HepG2 (cell line): ENCODE results near the gene DNASE1L2. TPM values are rescaled to one million over a fixed set of nuclear protein-coding genes. Genes with fewer than 3 reads are reported as not detected.

ENCODE experiments used
- HDAC1 ChIP-seq: sonication (generic); formaldehyde crosslinking; IDR thresholded peaks from 2 replicates; pipeline ENCODE4 v1.5.1; 2020; ENCODE audit warnings: mild to moderate bottlenecking, missing genetic modification reagents
- LBX2 ChIP-seq: sonication (generic); formaldehyde crosslinking; IDR thresholded peaks from 2 replicates; pipeline ENCODE4 v1.5.0; 2020; ENCODE audit warnings: missing genetic modification reagents, mild to moderate bottlenecking, borderline replicate concordance
- MIER2 ChIP-seq: IDR thresholded peaks from 2 replicates; pipeline ENCODE4 v1.6.1; 2016; ENCODE audit warnings: missing biosample characterization, missing genetic modification reagents
- MIER3 ChIP-seq: IDR thresholded peaks from 2 replicates; pipeline ENCODE4 v1.6.1; 2016; ENCODE audit warnings: missing compliant biosample characterization, borderline replicate concordance
- NR2C2 ChIP-seq: sonication (generic); formaldehyde crosslinking; IDR thresholded peaks from 2 replicates; pipeline ENCODE4 v1.4.0; 2020; ENCODE audit warnings: missing genetic modification reagents, mild to moderate bottlenecking, moderate library complexity, borderline replicate concordance
- TCF7L2 ChIP-seq: IDR thresholded peaks from 2 replicates; pipeline ENCODE4 v1.6.1; 2011; ENCODE audit warnings: mild to moderate bottlenecking, low read depth, low read length, moderate library complexity
- ZMYM2 ChIP-seq: sonication (generic); formaldehyde crosslinking; IDR thresholded peaks from 2 replicates; pipeline ENCODE4 v1.8.0; 2022; ENCODE audit warnings: mild to moderate bottlenecking, missing genetic modification reagents
- ZNF574 ChIP-seq: sonication (generic); formaldehyde crosslinking; IDR thresholded peaks from 2 replicates; pipeline ENCODE4 v1.4.0; 2020; ENCODE audit warnings: missing genetic modification reagents
- polyA plus RNA-seq, 8 experiments: library from polyadenylated mRNA; depleted of rRNA in 3 of 8; stranded (reverse) in 7 of 8; unstranded in 1 of 8; fragments of >200 nt; fragmentation: Illumina TruSeq in 4 of 8; extraction: Trizol in 4 of 8; gene quantifications; 2 replicates each; pipeline versions ENCODE4 v1.2.1 to v1.2.3, GENCODE V29; 2011 to 2016; ENCODE audit warnings: low read depth in 4 of 8, missing spikeins in 1 of 8, mixed read lengths in 1 of 8; ENCODE audit not compliant: insufficient read depth in 1 of 8
- total RNA-seq, 5 experiments: library from RNA; depleted of rRNA; stranded (reverse); fragments of >200 nt; fragmentation: Illumina TruSeq; extraction: Trizol; gene quantifications; 2 replicates each; pipeline ENCODE4 v1.2.3, GENCODE V29; 2016; ENCODE audit warnings: low read depth in 1 of 5
- TF ChIP-seq, protein P1 (sequence below): sonication (generic); formaldehyde crosslinking; IDR thresholded peaks from 2 replicates; pipeline ENCODE4 v1.4.0; 2020; ENCODE audit warnings: mild to moderate bottlenecking, missing genetic modification reagents
- TF ChIP-seq, protein P2 (sequence below): sonication (generic); formaldehyde crosslinking; conservative IDR thresholded peaks from 2 replicates; pipeline ENCODE4 v1.5.0; 2020; ENCODE audit warnings: missing genetic modification reagents
- TF ChIP-seq, protein P3 (sequence below): sonication (generic); formaldehyde crosslinking; IDR thresholded peaks from 2 replicates; pipeline ENCODE4; 2020; ENCODE audit warnings: missing genetic modification reagents, mild to moderate bottlenecking, borderline replicate concordance
- TF ChIP-seq, protein P4 (sequence below): sonication (generic); formaldehyde crosslinking; IDR thresholded peaks from 2 replicates; pipeline ENCODE4 v1.8.0; 2022; ENCODE audit warnings: missing genetic modification reagents, mild to moderate bottlenecking, borderline replicate concordance
- TF ChIP-seq, protein P5 (sequence below): sonication (generic); formaldehyde crosslinking; IDR thresholded peaks from 2 replicates; pipeline ENCODE4 v1.4.0; 2020; ENCODE audit warnings: missing genetic modification reagents, mild to moderate bottlenecking, borderline replicate concordance

DNASE1L2 gene
- total and polyA plus RNA-seq, 2 of the 13 experiments (the other 11 are each of a cell fraction or from before 2014, with no cell fraction given) = 0.44 to 0.50 TPM

DNA sequence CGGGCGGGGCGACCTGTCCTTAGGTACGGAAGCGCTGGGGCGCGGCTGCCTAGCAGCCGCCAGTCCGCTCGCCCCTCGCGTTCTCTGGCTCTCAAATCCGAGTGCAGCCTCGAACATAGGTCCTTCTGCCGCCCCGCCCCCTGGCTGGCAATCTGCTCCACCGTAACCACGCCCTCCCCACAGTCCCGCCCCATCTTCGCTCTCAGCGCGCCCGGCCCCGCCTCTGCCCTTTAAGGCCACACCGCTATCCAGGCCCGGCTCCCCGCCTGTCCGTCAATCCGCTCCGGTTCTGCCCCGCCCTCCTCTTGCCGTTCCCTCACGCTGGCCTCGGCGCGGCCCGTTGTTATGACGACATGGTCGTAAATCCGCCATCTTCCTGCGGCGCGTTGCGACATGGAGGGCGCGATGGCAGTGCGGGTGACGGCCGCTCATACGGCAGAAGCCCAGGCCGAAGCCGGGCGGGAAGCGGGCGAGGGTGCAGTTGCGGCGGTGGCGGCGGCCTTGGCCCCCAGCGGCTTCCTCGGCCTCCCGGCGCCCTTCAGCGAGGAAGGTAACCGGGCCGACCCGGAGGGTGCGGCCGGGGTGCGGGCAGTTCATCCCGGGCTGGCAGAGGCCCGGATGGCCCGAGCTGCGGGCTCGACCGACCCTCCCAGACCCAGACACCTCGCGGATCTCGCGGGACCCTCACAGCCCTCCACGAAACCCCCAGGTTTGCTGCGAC is 12.9 kb upstream of the DNASE1L2 start, which contains the start of gene E4F1 (continued):
- TF ChIP-seq, protein P1, sequence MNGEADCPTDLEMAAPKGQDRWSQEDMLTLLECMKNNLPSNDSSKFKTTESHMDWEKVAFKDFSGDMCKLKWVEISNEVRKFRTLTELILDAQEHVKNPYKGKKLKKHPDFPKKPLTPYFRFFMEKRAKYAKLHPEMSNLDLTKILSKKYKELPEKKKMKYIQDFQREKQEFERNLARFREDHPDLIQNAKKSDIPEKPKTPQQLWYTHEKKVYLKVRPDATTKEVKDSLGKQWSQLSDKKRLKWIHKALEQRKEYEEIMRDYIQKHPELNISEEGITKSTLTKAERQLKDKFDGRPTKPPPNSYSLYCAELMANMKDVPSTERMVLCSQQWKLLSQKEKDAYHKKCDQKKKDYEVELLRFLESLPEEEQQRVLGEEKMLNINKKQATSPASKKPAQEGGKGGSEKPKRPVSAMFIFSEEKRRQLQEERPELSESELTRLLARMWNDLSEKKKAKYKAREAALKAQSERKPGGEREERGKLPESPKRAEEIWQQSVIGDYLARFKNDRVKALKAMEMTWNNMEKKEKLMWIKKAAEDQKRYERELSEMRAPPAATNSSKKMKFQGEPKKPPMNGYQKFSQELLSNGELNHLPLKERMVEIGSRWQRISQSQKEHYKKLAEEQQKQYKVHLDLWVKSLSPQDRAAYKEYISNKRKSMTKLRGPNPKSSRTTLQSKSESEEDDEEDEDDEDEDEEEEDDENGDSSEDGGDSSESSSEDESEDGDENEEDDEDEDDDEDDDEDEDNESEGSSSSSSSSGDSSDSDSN (CRISPR knock-in tag) = peak; percentile 86
- no peak for TF ChIP-seq MIER2
- TF ChIP-seq, protein P2, sequence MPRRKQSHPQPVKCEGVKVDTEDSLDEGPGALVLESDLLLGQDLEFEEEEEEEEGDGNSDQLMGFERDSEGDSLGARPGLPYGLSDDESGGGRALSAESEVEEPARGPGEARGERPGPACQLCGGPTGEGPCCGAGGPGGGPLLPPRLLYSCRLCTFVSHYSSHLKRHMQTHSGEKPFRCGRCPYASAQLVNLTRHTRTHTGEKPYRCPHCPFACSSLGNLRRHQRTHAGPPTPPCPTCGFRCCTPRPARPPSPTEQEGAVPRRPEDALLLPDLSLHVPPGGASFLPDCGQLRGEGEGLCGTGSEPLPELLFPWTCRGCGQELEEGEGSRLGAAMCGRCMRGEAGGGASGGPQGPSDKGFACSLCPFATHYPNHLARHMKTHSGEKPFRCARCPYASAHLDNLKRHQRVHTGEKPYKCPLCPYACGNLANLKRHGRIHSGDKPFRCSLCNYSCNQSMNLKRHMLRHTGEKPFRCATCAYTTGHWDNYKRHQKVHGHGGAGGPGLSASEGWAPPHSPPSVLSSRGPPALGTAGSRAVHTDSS (CRISPR knock-in tag) = 0 out of 2 replicates have a peak, but pooled peaks have one; percentile 77
- TF ChIP-seq LBX2 = no peak
- peak; percentile 95 for TF ChIP-seq HDAC1
- TF ChIP-seq, protein P3, sequence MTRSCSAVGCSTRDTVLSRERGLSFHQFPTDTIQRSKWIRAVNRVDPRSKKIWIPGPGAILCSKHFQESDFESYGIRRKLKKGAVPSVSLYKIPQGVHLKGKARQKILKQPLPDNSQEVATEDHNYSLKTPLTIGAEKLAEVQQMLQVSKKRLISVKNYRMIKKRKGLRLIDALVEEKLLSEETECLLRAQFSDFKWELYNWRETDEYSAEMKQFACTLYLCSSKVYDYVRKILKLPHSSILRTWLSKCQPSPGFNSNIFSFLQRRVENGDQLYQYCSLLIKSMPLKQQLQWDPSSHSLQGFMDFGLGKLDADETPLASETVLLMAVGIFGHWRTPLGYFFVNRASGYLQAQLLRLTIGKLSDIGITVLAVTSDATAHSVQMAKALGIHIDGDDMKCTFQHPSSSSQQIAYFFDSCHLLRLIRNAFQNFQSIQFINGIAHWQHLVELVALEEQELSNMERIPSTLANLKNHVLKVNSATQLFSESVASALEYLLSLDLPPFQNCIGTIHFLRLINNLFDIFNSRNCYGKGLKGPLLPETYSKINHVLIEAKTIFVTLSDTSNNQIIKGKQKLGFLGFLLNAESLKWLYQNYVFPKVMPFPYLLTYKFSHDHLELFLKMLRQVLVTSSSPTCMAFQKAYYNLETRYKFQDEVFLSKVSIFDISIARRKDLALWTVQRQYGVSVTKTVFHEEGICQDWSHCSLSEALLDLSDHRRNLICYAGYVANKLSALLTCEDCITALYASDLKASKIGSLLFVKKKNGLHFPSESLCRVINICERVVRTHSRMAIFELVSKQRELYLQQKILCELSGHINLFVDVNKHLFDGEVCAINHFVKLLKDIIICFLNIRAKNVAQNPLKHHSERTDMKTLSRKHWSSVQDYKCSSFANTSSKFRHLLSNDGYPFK = peak; percentile 44; the same call in 1 of the 2 replicates
- TF ChIP-seq, protein P4, sequence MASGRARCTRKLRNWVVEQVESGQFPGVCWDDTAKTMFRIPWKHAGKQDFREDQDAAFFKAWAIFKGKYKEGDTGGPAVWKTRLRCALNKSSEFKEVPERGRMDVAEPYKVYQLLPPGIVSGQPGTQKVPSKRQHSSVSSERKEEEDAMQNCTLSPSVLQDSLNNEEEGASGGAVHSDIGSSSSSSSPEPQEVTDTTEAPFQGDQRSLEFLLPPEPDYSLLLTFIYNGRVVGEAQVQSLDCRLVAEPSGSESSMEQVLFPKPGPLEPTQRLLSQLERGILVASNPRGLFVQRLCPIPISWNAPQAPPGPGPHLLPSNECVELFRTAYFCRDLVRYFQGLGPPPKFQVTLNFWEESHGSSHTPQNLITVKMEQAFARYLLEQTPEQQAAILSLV = no peak; the same call in 1 of the 2 replicates
- TF ChIP-seq, protein P5, sequence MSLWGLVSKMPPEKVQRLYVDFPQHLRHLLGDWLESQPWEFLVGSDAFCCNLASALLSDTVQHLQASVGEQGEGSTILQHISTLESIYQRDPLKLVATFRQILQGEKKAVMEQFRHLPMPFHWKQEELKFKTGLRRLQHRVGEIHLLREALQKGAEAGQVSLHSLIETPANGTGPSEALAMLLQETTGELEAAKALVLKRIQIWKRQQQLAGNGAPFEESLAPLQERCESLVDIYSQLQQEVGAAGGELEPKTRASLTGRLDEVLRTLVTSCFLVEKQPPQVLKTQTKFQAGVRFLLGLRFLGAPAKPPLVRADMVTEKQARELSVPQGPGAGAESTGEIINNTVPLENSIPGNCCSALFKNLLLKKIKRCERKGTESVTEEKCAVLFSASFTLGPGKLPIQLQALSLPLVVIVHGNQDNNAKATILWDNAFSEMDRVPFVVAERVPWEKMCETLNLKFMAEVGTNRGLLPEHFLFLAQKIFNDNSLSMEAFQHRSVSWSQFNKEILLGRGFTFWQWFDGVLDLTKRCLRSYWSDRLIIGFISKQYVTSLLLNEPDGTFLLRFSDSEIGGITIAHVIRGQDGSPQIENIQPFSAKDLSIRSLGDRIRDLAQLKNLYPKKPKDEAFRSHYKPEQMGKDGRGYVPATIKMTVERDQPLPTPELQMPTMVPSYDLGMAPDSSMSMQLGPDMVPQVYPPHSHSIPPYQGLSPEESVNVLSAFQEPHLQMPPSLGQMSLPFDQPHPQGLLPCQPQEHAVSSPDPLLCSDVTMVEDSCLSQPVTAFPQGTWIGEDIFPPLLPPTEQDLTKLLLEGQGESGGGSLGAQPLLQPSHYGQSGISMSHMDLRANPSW (CRISPR knock-in tag) = no peak
- peak; percentile 82 for TF ChIP-seq NR2C2
- TF ChIP-seq ZNF574 (CRISPR knock-in tag) = peak; percentile 90
- TF ChIP-seq MIER3 = peak; percentile 36; the same call in 1 of the 2 replicates
- TF ChIP-seq TCF7L2 = no peak
- TF ChIP-seq ZMYM2 = 0 out of 2 replicates have a peak, but pooled peaks have one; percentile 52
